K562 (cell line): ENCODE data around the gene PLPP1. TPM values are rescaled to one million over a fixed set of nuclear protein-coding genes. Genes with fewer than 3 reads are reported as not detected.

Experiments
- ATAC-seq: fragments of 200-7000 bp; cut with Tn5 transposase; 3 replicates; pipeline ENCODE4 v1.9.1; 2020; ENCODE audit warnings: moderate library complexity
- BruUV-seq: library from RNA; stranded (reverse); fragments of 400-500 nt; replicated peaks from 2 replicates; lab custom pipeline; 2021; lab: Mats Ljungman, UMichigan
- CTCF ChIA-PET: fragments of 300-600 bp; formaldehyde crosslinking; extraction: SDS; loops from one replicate; lab custom pipeline; 2021; ENCODE audit warnings: low intra/inter-chr PET ratio; lab: Yijun Ruan, JAX
- POLR2A ChIA-PET: fragments of 300-600, 350-650 bp; sonication (Branson Sonifier 250); formaldehyde crosslinking; extraction: SDS; loops from one replicate; lab custom pipeline; 2021; ENCODE audit warnings: antibody characterized with exemption, inconsistent platforms; lab: Yijun Ruan, JAX
- DNase-seq, 4 experiments: peaks; one replicate each; pipeline versions ENCODE4 v3.0.0 to v3.0.0-alpha.2; 2011 to 2018; ENCODE audit warnings: low spot score in 3 of 4, mixed read lengths in 3 of 4; ENCODE audit errors: extremely low read depth in 1 of 4
- FAIRE-seq: peaks from 2 replicates; lab custom pipeline; 2011; peaks lifted over from hg19 to GRCh38; lab: Jason Lieb, UNC
- H2AFZ ChIP-seq: 2 replicates; pipeline ENCODE4 v1.6.0; 2011; ENCODE audit warnings: low read depth, low read length, control low read depth, inconsistent platforms
- H3K27ac ChIP-seq: fragments of 200-600 bp; 3 replicates; pipeline ENCODE4 v1.8.0; 2011; ENCODE audit warnings: low read depth, mild to moderate bottlenecking, control low read depth, inconsistent platforms, low read length, moderate library complexity, mixed read lengths; ENCODE audit errors: extremely low read depth
- H3K27me3 ChIP-seq, 2 experiments: fragments of 300-600 bp in 1 of 2; 2 replicates in 1 of 2; 3 replicates in 1 of 2; pipeline versions ENCODE4 v1.6.0 to v1.8.0; 2011; ENCODE audit warnings: inconsistent platforms in 2 of 2, low read length in 2 of 2, mild to moderate bottlenecking in 1 of 2, mixed read lengths in 1 of 2, moderate library complexity in 1 of 2; ENCODE audit not compliant: control insufficient read depth in 2 of 2, insufficient read depth in 2 of 2
- H3K36me3 ChIP-seq: fragments of 300-600 bp; 3 replicates; pipeline ENCODE4 v1.8.0; 2011; ENCODE audit warnings: mild to moderate bottlenecking, low read length, inconsistent platforms; ENCODE audit not compliant: control insufficient read depth, insufficient read depth
- H3K4me1 ChIP-seq, 2 experiments: fragments of 200-600 bp in 1 of 2; replicated peaks in 1 of 2; 2 replicates in 1 of 2; 3 replicates in 1 of 2; pipeline versions ENCODE4 v1.5.1 to v1.8.0; 2011; ENCODE audit warnings: inconsistent platforms in 2 of 2, low read length in 2 of 2, mild to moderate bottlenecking in 1 of 2, mixed read lengths in 1 of 2, moderate library complexity in 1 of 2; ENCODE audit not compliant: control insufficient read depth in 2 of 2, insufficient read depth in 2 of 2
- H3K4me2 ChIP-seq: 2 replicates; pipeline ENCODE4 v1.6.1; 2011; ENCODE audit warnings: low read length, control low read depth, inconsistent platforms, mixed read lengths; ENCODE audit not compliant: insufficient read depth
- H3K4me3 ChIP-seq: fragments of 200-600 bp; sonication (generic), shearing (Covaris generic); 2 replicates; pipeline ENCODE4 v1.5.1; 2016; ENCODE audit warnings: control low read depth, inconsistent platforms
- H3K79me2 ChIP-seq: fragments of 200-600 bp; 3 replicates; pipeline ENCODE4 v1.8.0; 2011; ENCODE audit warnings: low read length, inconsistent platforms; ENCODE audit not compliant: control insufficient read depth, insufficient read depth
- H3K9ac ChIP-seq, 2 experiments: 2 replicates each; pipeline versions ENCODE4 v1.6.0 to v1.6.1; 2011; ENCODE audit warnings: low read depth in 2 of 2, low read length in 2 of 2, control low read depth in 1 of 2, inconsistent platforms in 1 of 2, mild to moderate bottlenecking in 1 of 2, mixed read lengths in 1 of 2; ENCODE audit not compliant: insufficient read depth in 1 of 2
- H3K9me1 ChIP-seq: one replicate; pipeline ENCODE4 v1.6.0; 2011; ENCODE audit warnings: inconsistent platforms, mild to moderate bottlenecking, low read length, moderate library complexity; ENCODE audit not compliant: control insufficient read depth, insufficient read depth
- H3K9me3 ChIP-seq: replicated peaks from 2 replicates; pipeline ENCODE4 v1.5.1; 2011; ENCODE audit warnings: low read depth, low read length, inconsistent platforms; ENCODE audit not compliant: control insufficient read depth, insufficient read depth
- H4K20me1 ChIP-seq: replicated peaks from 2 replicates; pipeline ENCODE4 v1.6.1; 2011; ENCODE audit warnings: low read length, inconsistent platforms, mixed read lengths; ENCODE audit not compliant: control insufficient read depth, insufficient read depth
- CBFB ChIP-seq: sonication (generic); formaldehyde crosslinking; IDR thresholded peaks from 2 replicates; pipeline ENCODE4 v1.4.0; 2020; ENCODE audit warnings: mild to moderate bottlenecking, missing genetic modification reagents
- CCAR2 ChIP-seq: fragments of 200-400 bp; formaldehyde crosslinking; IDR thresholded peaks from 2 replicates; pipeline ENCODE4 v1.6.1; 2017; ENCODE audit warnings: mild to moderate bottlenecking, low read depth, low read length
- GTF2A2 ChIP-seq: IDR thresholded peaks from 2 replicates; pipeline ENCODE4 v1.6.1; 2016; ENCODE audit warnings: mild to moderate bottlenecking, missing genetic modification characterization, missing compliant biosample characterization
- KDM1A ChIP-seq, 2 experiments: fragments of 450-650 bp; IDR thresholded peaks; 2 replicates each; pipeline ENCODE4 v1.6.1; 2016; ENCODE audit warnings: mild to moderate bottlenecking in 2 of 2
- KLF1 ChIP-seq: fragments of 450-650 bp; IDR thresholded peaks from 2 replicates; pipeline ENCODE4 v1.6.1; 2016; ENCODE audit warnings: missing genetic modification characterization, missing compliant biosample characterization
- NEUROD1 ChIP-seq: fragments of 150-350 bp; IDR thresholded peaks from 2 replicates; pipeline ENCODE4 v1.6.1; 2014; ENCODE audit warnings: borderline replicate concordance, low read length, low read depth; ENCODE audit not compliant: partially characterized antibody
- POU5F1 ChIP-seq: fragments of 150-350 bp; IDR thresholded peaks from 2 replicates; pipeline ENCODE4 v1.6.1; 2014; ENCODE audit warnings: borderline replicate concordance, low read length, low read depth, mild to moderate bottlenecking; ENCODE audit not compliant: partially characterized antibody
- REST ChIP-seq, 2 experiments: fragments of 450-650 bp; formaldehyde crosslinking in 1 of 2; IDR thresholded peaks; 2 replicates each; pipeline versions ENCODE4 v1.4.0 to v1.6.1; 2014 to 2020; ENCODE audit warnings: mild to moderate bottlenecking in 2 of 2, borderline replicate concordance in 1 of 2, low read depth in 1 of 2
- TBP ChIP-seq: optimal IDR thresholded peaks from 2 replicates; pipeline ENCODE3; 2011; ENCODE audit warnings: low read depth, low read length, improper control_type of control experiment
- ZBTB5 ChIP-seq: fragments of 450-650 bp; IDR thresholded peaks from 2 replicates; pipeline ENCODE4 v1.6.1; 2017; ENCODE audit warnings: antibody characterized with exemption
- ZNF707 ChIP-seq: fragments of 250-450 bp; sonication (Bioruptor Pico); conservative IDR thresholded peaks from 2 replicates; pipeline ENCODE4 v1.8.0; 2022; ENCODE audit warnings: inconsistent platforms, mild to moderate bottlenecking, moderate library complexity
- WGBS: fragments of 100-300 bp; shearing (Covaris generic); methylation state at CpG from one replicate; pipeline ENCODE4 v1.1.6; 2016; ENCODE audit warnings: low coverage, mixed read lengths; ENCODE audit not compliant: insufficient coverage; ENCODE audit errors: missing lambda C conversion rate; 5-methylcytosine and 5-hydroxymethylcytosine counted together
- in situ Hi-C: fragments of 300-500 bp; cut with MboI; formaldehyde crosslinking; loops from 4 replicates; pipeline ENCODE4 v1.15.0; 2018; ENCODE audit warnings: inconsistent platforms, mixed read lengths
- intact Hi-C: fragments of 100-400 bp; cut with micrococcal nuclease; formaldehyde crosslinking; loops from 2 replicates; pipeline ENCODE4 v1.14.2; 2022
- polyA plus RNA-seq, 8 experiments: library from polyadenylated mRNA; depleted of rRNA in 4 of 8; stranded (reverse) in 5 of 8; unstranded in 3 of 8; fragments of >200 nt; fragmentation: Nextera tagmentation in 2 of 8; fragmentation: Illumina TruSeq in 1 of 8; extraction: Ambion mirVana in 2 of 8; extraction: Trizol in 1 of 8; gene quantifications; 2 replicates each; pipeline versions ENCODE4 v1.2.1 to v1.2.3, GENCODE V29; 2011 to 2014; ENCODE audit warnings: inconsistent platforms in 1 of 8, missing spikeins in 1 of 8
- total RNA-seq, 7 experiments: library from RNA; depleted of rRNA in 6 of 7; stranded (reverse); fragments of >200 nt in 6 of 7; fragmentation: Illumina TruSeq in 2 of 7; extraction: Trizol in 2 of 7; gene quantifications; 2 replicates each; pipeline versions ENCODE4 v1.2.1 to v1.2.3, GENCODE V29; 2011 to 2021; ENCODE audit warnings: low replicate concordance in 1 of 7

The PLPP1 gene
- total and polyA plus RNA-seq, 9 of the 15 experiments (the other 6 are each of a cell fraction or from before 2014, with no cell fraction given): 0.04 to 0.24 (median 0.04) TPM; not detected in 6

- BruUV-seq: no TSS peak
- H2AFZ ChIP-seq: no peak overlapping the region
- H3K9me3 ChIP-seq: no peaks in the 10 kb centered on the region
- H4K20me1 ChIP-seq: no peaks in the 10 kb centered on the region
- intact Hi-C loops: no loop called here
- in situ Hi-C loops: no loop called here
- 0% methylated on average over 1 of the region's 1 CpG for WGBS
- H3K9me1 ChIP-seq: no peaks in the 10 kb centered on the region
- no peaks in the 10 kb centered on the region for H3K79me2 ChIP-seq
- ATAC-seq (no peak), FAIRE-seq (no peak), DNase-seq (no peak)
- POLR2A ChIA-PET: no interaction called here
- no peak overlapping the region for H3K4me2 ChIP-seq
- no peaks in the 10 kb centered on the region for H3K4me1 ChIP-seq
- no peak overlapping the region for H3K27ac ChIP-seq
- H3K36me3 ChIP-seq: no peaks in the 10 kb centered on the region
- peaks cover 4% of the 10 kb centered on the region in 2 experiments; a peak in 1 of 5 replicates for H3K27me3 ChIP-seq
- TF ChIP-seq ZNF707 (CRISPR knock-in tag): no peak
- TF ChIP-seq KDM1A (IDR thresholded peaks at IDR 0.05): no peak
- TF ChIP-seq ZBTB5: no peak
- TF ChIP-seq REST (IDR thresholded peaks at IDR 0.05; ENCODE audit: borderline replicate concordance): no peak
- no peak for TF ChIP-seq REST (CRISPR knock-in tag; IDR thresholded peaks at IDR 0.05; ENCODE audit: low read depth)
- no peak for TF ChIP-seq CBFB (CRISPR knock-in tag)
- TF ChIP-seq CCAR2: no peak
- TF ChIP-seq GTF2A2 (tag): no peak
- no peak for TF ChIP-seq NEUROD1
- TF ChIP-seq TBP: no peak
- TF ChIP-seq KLF1 (tag): no peak
- TF ChIP-seq POU5F1: no peak
- CTCF ChIA-PET: no interaction called here
- H3K9ac ChIP-seq: no peak overlapping the region
- H3K4me3 ChIP-seq: no peak overlapping the region
Measured at GRCh38 chr5:55470282-55470681, 64.5 kb downstream of the PLPP1 start.
